Measurements from ENCODE around the gene HSPA5. TPM values are rescaled to one million over a fixed set of nuclear protein-coding genes. Genes with fewer than 3 reads are reported as not detected.
"Not testable (repeated sequence)": the region's sequence is repeated elsewhere in the genome, so short reads cannot be mapped to it uniquely, and the experiment has no call there.

HSPA5 gene
- total RNA-seq: 100 to 1,000 TPM; 127 to 248 (median 155) TPM
- 100 to 1,000 TPM; 136 to 207 TPM for polyA plus RNA-seq
- total RNA-seq: 616 reads per million, percentile 98 among the genes with 10 or more reads in this experiment

DNA sequence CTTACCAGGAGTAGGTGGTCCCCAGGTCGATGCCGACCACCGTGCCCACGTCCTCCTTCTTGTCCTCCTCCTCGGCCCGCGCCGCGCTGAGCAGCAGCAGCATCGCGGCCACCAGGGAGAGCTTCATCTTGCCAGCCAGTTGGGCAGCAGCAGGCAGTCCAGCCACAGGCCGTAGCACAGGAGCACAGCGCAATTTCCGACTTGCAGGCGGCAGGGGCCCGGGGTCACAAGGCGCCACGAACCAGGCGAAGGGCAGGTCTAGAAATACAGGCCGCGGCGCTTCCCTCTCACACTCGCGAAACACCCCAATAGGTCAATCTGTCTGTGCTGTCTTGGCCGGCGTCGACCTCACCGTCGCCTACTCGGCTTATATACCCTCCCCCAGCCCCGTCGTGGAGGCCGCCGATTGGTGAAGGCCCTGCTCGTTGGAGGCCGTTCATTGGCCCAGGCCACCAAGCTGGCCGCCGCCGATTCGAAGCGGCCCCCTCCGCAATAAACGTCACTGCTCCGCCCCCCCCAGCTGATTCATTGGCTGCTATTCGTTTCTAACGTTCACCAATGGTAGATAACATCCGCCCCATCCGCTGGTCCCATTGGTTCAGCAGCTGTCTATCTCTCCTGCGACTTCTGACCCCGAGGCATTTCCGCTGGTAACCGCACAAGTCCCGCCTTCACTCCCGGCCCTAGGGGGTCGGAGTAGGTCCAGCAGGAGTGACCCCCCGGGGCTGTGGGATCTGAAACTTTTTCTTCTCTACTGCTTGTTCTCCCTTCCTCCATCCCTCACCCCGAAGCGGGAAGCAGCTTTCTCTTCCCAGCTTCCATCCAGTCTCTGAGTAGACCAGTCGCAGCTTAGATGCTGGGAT lies at the start of gene HSPA5:
HSPA5 (minus strand) TSS at position 344 of the 863 bp plus-strand sequence; CDS start at position 127, 217 bp downstream.
- H3K27me3 ChIP-seq (ENCODE audit: control insufficient read depth in 2 of 2, insufficient read depth in 2 of 2, low read length in 2 of 2): no peaks in the 10 kb centered on the region
- Mint-ChIP-seq H3K4me1 (peaks cover 27 to 49% (median 45%) of the 10 kb centered on the region in 7 donors), H3K36me3 (peaks cover 8 to 50% (median 28%) of the 10 kb centered on the region in 5 donors), H3K27me3 (peaks cover 0 to 5% (median 0%) of the 10 kb centered on the region in 5 donors), H3K9me3 (peaks cover 0 to 7% (median 0%) of the 10 kb centered on the region in 11 donors), H3K27ac (peak within 1 kb of the TSS; percentile 96 to 100 (median 99)), H3K4me3 (peak within 1 kb of the TSS; percentile 94 to 99 (median 98))
- peak; percentile 94 for ATAC-seq
- POLR2A ChIA-PET: interaction anchor here (0.6 to 6.0 kb wide), 30 partner anchors 9 to 582 kb away, joined by 3 to 192 read pairs (median 4); partner anchors contain the start of genes ARPC5L, GAPVD1, RABEPK and SCAI
- no peaks in the 10 kb centered on the region for H3K9me3 ChIP-seq (ENCODE audit: control insufficient read depth in 2 of 3, low read length in 3 of 3)
- H3K27ac ChIP-seq (ENCODE audit: low read depth, low read length): peak within 1 kb of the TSS; percentile 97
- peaks cover 24 to 39% (median 27%) of the 10 kb centered on the region in 3 experiments for H3K36me3 ChIP-seq (ENCODE audit: control insufficient read depth in 2 of 3, insufficient read depth in 3 of 3, low read length in 3 of 3)
- H3K4me3 ChIP-seq (ENCODE audit: low read length): peak within 1 kb of the TSS; percentile 85
- peaks cover 39 to 48% of the 10 kb centered on the region in 2 donors for H3K4me1 ChIP-seq (ENCODE audit: control insufficient read depth in 2 of 2, insufficient read depth in 2 of 2, low read length in 2 of 2)
- DNase-seq: peak; percentile 94 to 100 (median 99)
- intact Hi-C loops (cut with micrococcal nuclease): loop anchor here (1.0 to 5.0 kb wide), 17 partner anchors 20 to 506 kb away; partner anchors contain the start of genes GAPVD1 (in 2 of the 2), GOLGA1 (in 2 of the 2), NR6A1 (in 2 of the 2) and RABEPK (in 2 of the 2)
- CTCF ChIA-PET: interaction anchor here (0.9 to 1.6 kb wide), 4 partner anchors 9 to 53 kb away, joined by 3 to 4 read pairs (median 3); partner anchors contain the start of gene GAPVD1

DNA sequence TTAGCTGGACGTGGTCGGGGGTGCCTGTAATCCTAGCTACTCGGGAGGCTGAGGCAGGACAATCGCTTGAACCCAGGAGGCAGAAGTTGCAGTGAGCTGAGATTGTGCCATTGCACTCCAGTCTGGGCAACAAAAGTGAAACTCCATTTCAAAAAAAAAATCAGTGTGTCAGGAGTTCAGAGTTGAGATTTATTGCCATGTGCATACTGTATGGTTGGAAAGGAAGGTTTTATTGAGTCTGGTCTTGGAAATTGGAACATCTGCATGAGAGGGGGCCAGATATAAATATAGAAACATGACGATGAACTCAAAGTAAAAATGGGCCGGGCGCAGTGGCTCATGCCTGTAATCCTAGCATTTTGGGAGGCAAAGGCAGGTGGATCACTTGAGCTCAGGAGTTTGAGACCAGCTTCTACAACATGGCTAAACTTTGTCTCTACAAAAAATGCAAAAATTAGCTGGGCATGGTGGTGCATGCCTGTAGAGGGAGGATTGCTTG lies 45.8 kb upstream of the HSPA5 start:
- H3K27ac ChIP-seq (ENCODE audit: low read depth, low read length); H3K27me3 ChIP-seq (ENCODE audit: control insufficient read depth in 2 of 2, insufficient read depth in 2 of 2, low read length in 2 of 2); H3K9me3 ChIP-seq (ENCODE audit: control insufficient read depth in 2 of 3, low read length in 3 of 3); H3K27me3 Mint-ChIP-seq; ATAC-seq; POLR2A ChIA-PET; H3K27ac Mint-ChIP-seq; H3K4me3 Mint-ChIP-seq; H3K4me3 ChIP-seq (ENCODE audit: low read length); intact Hi-C loops (cut with micrococcal nuclease); H3K36me3 Mint-ChIP-seq; H3K4me1 ChIP-seq (ENCODE audit: control insufficient read depth in 2 of 2, insufficient read depth in 2 of 2, low read length in 2 of 2); H3K9me3 Mint-ChIP-seq; CTCF ChIA-PET; H3K36me3 ChIP-seq (ENCODE audit: control insufficient read depth in 2 of 3, insufficient read depth in 3 of 3, low read length in 3 of 3); DNase-seq: not testable (repeated sequence)
- peaks cover 3 to 23% (median 12%) of the 10 kb centered on the region in 7 donors for H3K4me1 Mint-ChIP-seq

GRCh38 chr9:125284855-125285254 lies 43.7 kb upstream of the HSPA5 start:
- Mint-ChIP-seq H3K4me1 (peaks cover 3 to 23% (median 12%) of the 10 kb centered on the region in 7 donors), H3K4me3 (no peak overlapping the region), H3K27me3 (no peaks in the 10 kb centered on the region), H3K36me3 (peaks cover 0 to 7% (median 4%) of the 10 kb centered on the region in 5 donors), H3K27ac (peak overlapping the region in 1 of 9 donors; percentile 9), H3K9me3 (no peaks in the 10 kb centered on the region)
- Histone ChIP-seq H3K4me3 (ENCODE audit: low read length) (no peak overlapping the region), H3K4me1 (ENCODE audit: control insufficient read depth in 2 of 2, insufficient read depth in 2 of 2, low read length in 2 of 2) (no peaks in the 10 kb centered on the region), H3K9me3 (ENCODE audit: control insufficient read depth in 2 of 3, low read length in 3 of 3) (no peaks in the 10 kb centered on the region), H3K27ac (ENCODE audit: low read depth, low read length) (no peak overlapping the region), H3K36me3 (ENCODE audit: control insufficient read depth in 2 of 3, insufficient read depth in 3 of 3, low read length in 3 of 3) (peaks cover 0 to 9% (median 0%) of the 10 kb centered on the region in 3 experiments), H3K27me3 (ENCODE audit: control insufficient read depth in 2 of 2, insufficient read depth in 2 of 2, low read length in 2 of 2) (no peaks in the 10 kb centered on the region)
- ChIA-PET CTCF (no interaction called here), POLR2A (no interaction called here)
- intact Hi-C loops (cut with micrococcal nuclease): no loop called here
- DNase-seq (no peak), ATAC-seq (peak; percentile 32)

GRCh38 chr9:125280945-125281344 lies 39.8 kb upstream of the HSPA5 start:
- DNase-seq: no peak
- Histone ChIP-seq H3K4me3 (ENCODE audit: low read length) (no peak overlapping the region), H3K27ac (ENCODE audit: low read depth, low read length) (no peak overlapping the region), H3K4me1 (ENCODE audit: control insufficient read depth in 2 of 2, insufficient read depth in 2 of 2, low read length in 2 of 2) (no peaks in the 10 kb centered on the region), H3K36me3 (ENCODE audit: control insufficient read depth in 2 of 3, insufficient read depth in 3 of 3, low read length in 3 of 3) (peaks cover 0 to 4% (median 0%) of the 10 kb centered on the region in 3 experiments), H3K27me3 (ENCODE audit: control insufficient read depth in 2 of 2, insufficient read depth in 2 of 2, low read length in 2 of 2) (no peaks in the 10 kb centered on the region), H3K9me3 (ENCODE audit: control insufficient read depth in 2 of 3, low read length in 3 of 3) (no peaks in the 10 kb centered on the region)
- Mint-ChIP-seq H3K27ac (no peak overlapping the region), H3K4me1 (peaks cover 3 to 23% (median 14%) of the 10 kb centered on the region in 7 donors), H3K27me3 (no peaks in the 10 kb centered on the region), H3K4me3 (no peak overlapping the region), H3K9me3 (no peaks in the 10 kb centered on the region), H3K36me3 (peaks cover 0 to 7% (median 4%) of the 10 kb centered on the region in 5 donors)
- ChIA-PET CTCF (interaction anchor here (0.7 kb wide), 2 partner anchors 13 to 96 kb away, joined by 3 to 4 read pairs; no protein-coding TSS in a partner anchor), POLR2A (interaction anchor here (0.6 to 1.3 kb wide), 3 partner anchors 10 to 112 kb away, joined by 3 to 4 read pairs (median 3); no protein-coding TSS in a partner anchor)
- no peak for ATAC-seq
- intact Hi-C loops (cut with micrococcal nuclease): no loop called here

GRCh38 chr9:125277411-125277810 lies 36.3 kb upstream of the HSPA5 start:
- H3K27ac Mint-ChIP-seq: peak overlapping the region in 1 of 9 donors; percentile 4
- Histone ChIP-seq H3K4me1 (ENCODE audit: control insufficient read depth in 2 of 2, insufficient read depth in 2 of 2, low read length in 2 of 2) (peaks cover 0 to 6% of the 10 kb centered on the region in 2 donors), H3K27me3 (ENCODE audit: control insufficient read depth in 2 of 2, insufficient read depth in 2 of 2, low read length in 2 of 2) (no peaks in the 10 kb centered on the region), H3K4me3 (ENCODE audit: low read length) (no peak overlapping the region), H3K9me3 (ENCODE audit: control insufficient read depth in 2 of 3, low read length in 3 of 3) (no peaks in the 10 kb centered on the region), H3K27ac (ENCODE audit: low read depth, low read length) (no peak overlapping the region), H3K36me3 (ENCODE audit: control insufficient read depth in 2 of 3, insufficient read depth in 3 of 3, low read length in 3 of 3) (peaks cover 0 to 4% (median 2%) of the 10 kb centered on the region in 3 experiments)
- no peaks in the 10 kb centered on the region for H3K27me3 Mint-ChIP-seq
- H3K4me3 Mint-ChIP-seq: no peak overlapping the region
- H3K36me3 Mint-ChIP-seq: peaks cover 0 to 10% (median 7%) of the 10 kb centered on the region in 5 donors
- intact Hi-C loops (cut with micrococcal nuclease): no loop called here
- ChIA-PET POLR2A (interaction anchor here (0.7 to 1.9 kb wide), 2 partner anchors 9 to 36 kb away, joined by 5 to 6 read pairs; partner anchors contain the start of gene HSPA5), CTCF (no interaction called here)
- DNase-seq: no peak
- H3K9me3 Mint-ChIP-seq: no peaks in the 10 kb centered on the region
- no peak for ATAC-seq
- peaks cover 9 to 32% (median 25%) of the 10 kb centered on the region in 7 donors for H3K4me1 Mint-ChIP-seq

DNA sequence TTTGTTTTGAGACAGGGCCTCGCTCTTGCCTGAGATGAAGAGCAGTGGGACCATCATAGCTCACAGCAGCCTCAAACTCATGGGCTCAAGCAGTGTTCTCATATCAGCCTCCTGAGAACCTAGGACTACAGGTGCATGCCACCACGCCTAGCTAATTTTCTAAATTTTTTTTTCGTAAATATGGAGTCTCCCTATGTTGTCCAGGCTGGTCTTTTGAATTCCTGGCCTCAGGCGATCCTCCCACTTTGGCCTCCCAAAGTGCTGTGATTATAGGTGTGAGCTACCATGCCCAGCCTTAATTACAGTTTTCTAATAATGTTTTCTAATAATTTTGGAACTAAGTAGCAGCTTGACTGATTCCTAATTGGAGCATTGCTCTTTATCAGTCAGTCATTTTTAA lies 35.6 kb upstream of the HSPA5 start:
- Mint-ChIP-seq H3K27me3 (no peaks in the 10 kb centered on the region), H3K27ac (no peak overlapping the region), H3K4me1 (peaks cover 9 to 33% (median 29%) of the 10 kb centered on the region in 7 donors), H3K4me3 (no peak overlapping the region), H3K9me3 (no peaks in the 10 kb centered on the region), H3K36me3 (peaks cover 0 to 10% (median 7%) of the 10 kb centered on the region in 5 donors)
- Histone ChIP-seq H3K4me1 (ENCODE audit: control insufficient read depth in 2 of 2, insufficient read depth in 2 of 2, low read length in 2 of 2) (peaks cover 0 to 6% of the 10 kb centered on the region in 2 donors), H3K27ac (ENCODE audit: low read depth, low read length) (no peak overlapping the region), H3K9me3 (ENCODE audit: control insufficient read depth in 2 of 3, low read length in 3 of 3) (no peaks in the 10 kb centered on the region), H3K36me3 (ENCODE audit: control insufficient read depth in 2 of 3, insufficient read depth in 3 of 3, low read length in 3 of 3) (peaks cover 0 to 4% (median 4%) of the 10 kb centered on the region in 3 experiments), H3K4me3 (ENCODE audit: low read length) (no peak overlapping the region), H3K27me3 (ENCODE audit: control insufficient read depth in 2 of 2, insufficient read depth in 2 of 2, low read length in 2 of 2) (no peaks in the 10 kb centered on the region)
- intact Hi-C loops (cut with micrococcal nuclease): no loop called here
- ATAC-seq: no peak
- DNase-seq: no peak
- ChIA-PET POLR2A (interaction anchor here (0.5 to 1.9 kb wide), 2 partner anchors 35 to 50 kb away, joined by 6 read pairs; partner anchors contain the start of gene HSPA5), CTCF (no interaction called here)

Data from naive thymus-derived CD4-positive, alpha-beta T cell (primary cell).